Lower leg skin (tissue), 4 donors: ENCODE data around the gene CAMSAP2. TPM values are rescaled to one million over a fixed set of nuclear protein-coding genes. Genes with fewer than 3 reads are reported as not detected.

Experiments used
- DNase-seq, 2 donors: peaks; one replicate each; pipeline ENCODE4 v3.0.0-alpha.2; 2019; ENCODE audit warnings: low spot score in 2 of 2
- H3K4me3 ChIP-seq: fragments of 200-600 bp; sonication (generic); 2 replicates; pipeline ENCODE4 v1.5.1; 2017; ENCODE audit warnings: mild to moderate bottlenecking, low read depth; ENCODE audit not compliant: poor library complexity, severe bottlenecking
- POLR2A ChIP-seq, 2 donors: fragments of 450-650 bp; IDR thresholded peaks; one replicate each; pipeline ENCODE4 v1.6.1; 2016 to 2017; ENCODE audit warnings: antibody characterized with exemption in 2 of 2, mild to moderate bottlenecking in 1 of 2, moderate library complexity in 1 of 2
- WGBS, 2 donors: methylation state at CpG; one replicate each; pipeline ENCODE4 v1.1.5; 2018; 5-methylcytosine and 5-hydroxymethylcytosine counted together
- intact Hi-C: fragments of 100-400 bp; cut with DNase I; formaldehyde crosslinking; loops from one replicate; pipeline ENCODE4 v1.15.0; 2023; ENCODE audit warnings: low total_unique reads
- total RNA-seq, 4 donors: library from RNA; depleted of rRNA; stranded (reverse); fragments of >200 nt; gene quantifications; one replicate each; pipeline ENCODE4 v1.1.0, GENCODE V29; 2016
- TF ChIP-seq, protein P1 (sequence below), 3 donors: fragments of 450-650 bp; IDR thresholded peaks; one replicate each; pipeline ENCODE4 v1.5.1; 2016; ENCODE audit warnings: antibody characterized with exemption in 3 of 3, mild to moderate bottlenecking in 3 of 3, moderate library complexity in 2 of 3

Gene CAMSAP2
- total RNA-seq, 4 donors from 2014 or later: 22.5 to 41.3 (median 36.1) TPM

DNA sequence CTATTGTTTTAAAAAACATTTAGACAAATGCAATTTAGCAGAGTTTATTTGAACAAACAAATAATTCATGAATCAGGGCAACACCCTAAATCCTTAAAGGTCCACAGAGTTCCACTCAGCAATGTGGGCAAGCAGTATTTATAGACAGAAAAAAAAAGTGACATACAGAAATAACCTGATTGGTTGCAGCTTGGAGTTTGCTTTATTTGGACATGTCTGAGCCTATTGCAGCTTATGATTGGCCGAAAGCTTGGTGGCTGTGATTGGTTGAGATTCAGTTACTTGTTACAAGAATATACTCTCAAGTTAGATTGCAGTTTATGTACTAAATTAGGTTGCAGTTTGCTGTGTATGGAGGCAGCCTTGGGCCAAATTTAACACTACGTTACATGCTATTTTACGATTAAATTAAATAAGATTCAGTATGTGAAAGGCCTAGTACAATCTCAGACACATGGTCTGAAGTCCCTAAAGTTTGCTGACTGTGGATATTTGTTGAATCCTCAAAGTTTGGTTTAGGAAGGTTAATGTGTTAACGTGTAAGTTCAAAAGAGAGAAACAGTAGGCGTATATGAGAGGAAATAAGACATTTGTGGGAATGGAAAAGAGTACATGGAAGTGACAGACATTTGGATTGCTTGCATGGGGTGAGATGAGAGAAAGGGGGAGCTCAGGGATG is 6.9 kb upstream of the CAMSAP2 start:
- WGBS, 2 donors: 89 to 96% methylated on average over 5 of the region's 5 CpGs
- no peak for DNase-seq
- TF ChIP-seq, protein P1, sequence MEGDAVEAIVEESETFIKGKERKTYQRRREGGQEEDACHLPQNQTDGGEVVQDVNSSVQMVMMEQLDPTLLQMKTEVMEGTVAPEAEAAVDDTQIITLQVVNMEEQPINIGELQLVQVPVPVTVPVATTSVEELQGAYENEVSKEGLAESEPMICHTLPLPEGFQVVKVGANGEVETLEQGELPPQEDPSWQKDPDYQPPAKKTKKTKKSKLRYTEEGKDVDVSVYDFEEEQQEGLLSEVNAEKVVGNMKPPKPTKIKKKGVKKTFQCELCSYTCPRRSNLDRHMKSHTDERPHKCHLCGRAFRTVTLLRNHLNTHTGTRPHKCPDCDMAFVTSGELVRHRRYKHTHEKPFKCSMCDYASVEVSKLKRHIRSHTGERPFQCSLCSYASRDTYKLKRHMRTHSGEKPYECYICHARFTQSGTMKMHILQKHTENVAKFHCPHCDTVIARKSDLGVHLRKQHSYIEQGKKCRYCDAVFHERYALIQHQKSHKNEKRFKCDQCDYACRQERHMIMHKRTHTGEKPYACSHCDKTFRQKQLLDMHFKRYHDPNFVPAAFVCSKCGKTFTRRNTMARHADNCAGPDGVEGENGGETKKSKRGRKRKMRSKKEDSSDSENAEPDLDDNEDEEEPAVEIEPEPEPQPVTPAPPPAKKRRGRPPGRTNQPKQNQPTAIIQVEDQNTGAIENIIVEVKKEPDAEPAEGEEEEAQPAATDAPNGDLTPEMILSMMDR (IDR thresholded peaks at IDR 0.05): no peak
- TF ChIP-seq POLR2A (IDR thresholded peaks at IDR 0.05): no peak
- intact Hi-C loops: no loop called here
- no peak overlapping the region for H3K4me3 ChIP-seq

DNA sequence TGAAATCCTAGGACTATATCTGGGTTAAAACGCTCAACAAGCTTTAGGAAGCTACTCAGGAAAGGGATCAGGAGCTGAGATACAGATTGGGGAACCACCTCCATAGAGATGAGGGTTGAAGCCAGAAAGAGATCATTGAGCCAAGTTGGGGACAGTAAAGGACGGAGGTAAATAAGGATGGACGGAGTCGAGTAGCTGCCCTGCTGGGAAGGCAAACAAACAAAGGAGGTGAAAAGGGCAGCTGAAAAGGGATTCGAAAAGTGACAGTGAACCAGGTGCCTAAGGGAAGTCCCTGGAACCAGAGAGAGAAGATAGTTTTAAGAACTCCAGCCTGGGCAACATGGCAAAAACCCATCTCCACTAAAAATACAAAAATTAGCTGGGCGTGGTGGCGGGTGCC is 6.3 kb upstream of the CAMSAP2 start:
- DNase-seq: no peak
- H3K4me3 ChIP-seq: no peak overlapping the region
- intact Hi-C loops: no loop called here
- 84 to 94% methylated on average over 7 of the region's 7 CpGs for WGBS, 2 donors
- TF ChIP-seq, protein P1 (IDR thresholded peaks at IDR 0.05): no peak
- TF ChIP-seq POLR2A (IDR thresholded peaks at IDR 0.05): no peak

DNA sequence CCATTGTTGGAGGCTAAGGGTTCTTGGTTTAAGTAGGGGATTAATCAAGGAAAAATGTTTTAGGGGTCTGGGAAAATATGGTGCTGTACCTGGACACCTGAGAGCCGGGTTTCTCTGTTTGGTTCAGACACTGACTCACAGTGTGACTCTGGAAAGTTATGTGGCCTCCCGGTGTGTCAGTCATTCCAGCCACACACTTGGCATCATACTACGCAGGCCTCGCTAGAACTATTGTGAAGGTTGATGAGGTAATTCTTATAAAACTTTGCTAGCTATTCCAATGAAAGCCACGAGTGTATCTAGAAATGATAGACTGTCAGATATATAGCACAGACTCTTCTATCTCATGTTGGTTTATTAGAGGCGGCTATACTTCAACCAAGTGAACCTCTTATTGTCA is 4.8 kb upstream of the CAMSAP2 start:
- 74 to 86% methylated on average over 6 of the region's 6 CpGs for WGBS, 2 donors
- intact Hi-C loops: no loop called here
- no peak for DNase-seq
- H3K4me3 ChIP-seq: no peak overlapping the region
- TF ChIP-seq, protein P1 (IDR thresholded peaks at IDR 0.05): no peak
- TF ChIP-seq POLR2A (IDR thresholded peaks at IDR 0.05): no peak

DNA sequence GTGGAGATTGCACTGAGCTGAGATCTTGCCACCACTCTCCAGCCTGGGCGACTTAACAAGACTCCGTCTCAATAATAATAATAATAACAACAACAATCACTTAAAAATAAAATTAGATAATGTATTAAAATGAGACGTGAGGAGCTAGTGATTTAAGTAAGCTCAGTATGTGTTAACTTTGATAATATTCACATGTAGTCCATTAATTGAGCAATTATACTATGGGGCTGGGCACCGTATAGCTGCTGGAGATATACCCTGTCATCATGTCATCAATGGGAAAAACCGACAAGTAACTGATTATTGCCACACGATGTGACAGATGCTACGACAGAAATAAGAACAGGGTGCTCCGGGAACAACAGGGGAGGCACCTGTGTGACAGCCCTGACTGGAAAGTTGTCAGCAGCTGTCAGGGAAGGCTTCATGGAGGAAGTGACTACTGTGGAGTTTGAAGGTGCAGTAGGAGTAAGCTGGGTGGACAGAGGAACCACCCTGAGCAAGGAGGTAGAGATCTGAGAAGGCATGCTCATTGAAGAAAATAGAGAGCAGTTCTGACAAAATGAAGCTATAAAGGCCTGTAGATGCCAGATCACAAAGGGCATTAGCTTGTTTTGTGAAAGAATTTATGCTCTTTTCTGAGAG is 924 bp upstream of the CAMSAP2 start:
- TF ChIP-seq, protein P1 (IDR thresholded peaks at IDR 0.05): no peak
- TF ChIP-seq POLR2A (IDR thresholded peaks at IDR 0.05): no peak
- intact Hi-C loops: no loop called here
- 73 to 86% methylated on average over 8 of the region's 8 CpGs for WGBS, 2 donors
- DNase-seq: no peak
- H3K4me3 ChIP-seq: no peak overlapping the region

DNA sequence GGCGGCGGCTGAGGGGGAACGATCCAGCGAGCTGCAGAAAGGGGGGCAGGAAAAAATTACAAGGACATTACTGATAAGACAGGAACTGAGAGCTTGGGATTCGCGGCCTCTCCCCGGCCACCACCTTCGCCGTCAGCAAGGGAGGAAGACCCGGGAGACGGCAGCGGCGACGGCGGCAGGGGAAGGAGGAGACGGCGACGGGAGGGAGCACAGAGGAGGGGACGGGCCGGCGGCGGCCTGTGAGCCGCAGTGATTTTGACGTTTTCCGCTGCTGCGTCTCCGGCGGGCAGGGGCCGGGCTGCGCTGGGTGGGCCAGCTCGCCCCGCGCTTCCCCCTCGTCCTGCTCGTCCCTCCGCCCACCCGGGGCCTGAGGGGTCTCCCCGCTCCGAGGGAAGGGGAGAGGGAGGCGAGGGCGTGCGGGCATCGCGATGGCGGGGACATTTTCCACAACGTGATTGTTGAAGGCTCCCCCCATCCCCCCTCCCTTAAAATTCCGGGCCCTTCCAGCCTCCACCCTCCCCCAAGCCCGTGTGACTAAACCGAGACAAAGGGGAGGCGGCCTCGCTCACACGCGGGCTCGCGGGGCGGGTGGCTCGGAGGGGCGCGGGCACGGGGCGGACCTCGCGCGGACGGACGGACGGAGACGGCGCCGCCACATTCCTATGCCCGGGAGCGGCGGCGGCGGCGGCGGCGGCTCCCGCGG is 407 bp downstream of the CAMSAP2 start:
- WGBS, 2 donors: 0% methylated on average over 11 to 35 of the region's 80 CpGs

More for the DNA sequence above, 407 bp downstream of the CAMSAP2 start:
- peak overlapping the region; percentile 75 for H3K4me3 ChIP-seq
- TF ChIP-seq POLR2A (IDR thresholded peaks at IDR 0.05): no peak
- TF ChIP-seq, protein P1 (IDR thresholded peaks at IDR 0.05): peak in 1 of 3 donors; percentile 24
- DNase-seq: peak; percentile 79 to 96
- intact Hi-C loops: no loop called here
